Measurements from ENCODE around the gene COL2A1. TPM values are rescaled to one million over a fixed set of nuclear protein-coding genes. Genes with fewer than 3 reads are reported as not detected.

Gene COL2A1
- total and polyA plus RNA-seq, 2 donors (not counting 3 experiments of a cell fraction or from before 2014, with no cell fraction given), result not detected

- no TSS peak for BruUV-seq (replicated peaks)
- ChIA-PET POLR2A (no interaction called here), CTCF (no interaction called here)
- Histone ChIP-seq H3K27ac (ENCODE audit: insufficient read depth, low read depth, low read length) (no peak overlapping the region), H3K4me3 (replicated peaks in 1 of 3; ENCODE audit: insufficient read depth in 1 of 3, low read depth in 1 of 3, low read length in 3 of 3) (no peak overlapping the region), H4K20me1 (replicated peaks; ENCODE audit: control insufficient read depth, extremely low read depth, insufficient read depth, low read length) (no peaks in the 10 kb centered on the region), H3K9me1 (replicated peaks; ENCODE audit: control insufficient read depth, extremely low read depth, insufficient read depth, low read length) (no peaks in the 10 kb centered on the region), H3K36me3 (ENCODE audit: control insufficient read depth in 2 of 2, extremely low read depth in 1 of 2, insufficient read depth in 2 of 2, low read length in 2 of 2) (peaks cover 5 to 11% of the 10 kb centered on the region in 2 experiments), H3K4me2 (ENCODE audit: insufficient read depth, low read length) (no peak overlapping the region), H3K79me2 (ENCODE audit: control insufficient read depth, insufficient read depth, low read length) (no peaks in the 10 kb centered on the region), H3K9ac (replicated peaks; ENCODE audit: extremely low read depth, insufficient read depth, low read length) (no peak overlapping the region), H3K27me3 (ENCODE audit: control insufficient read depth in 2 of 2, insufficient read depth in 2 of 2, low read length in 2 of 2) (no peaks in the 10 kb centered on the region), H3K9me3 (replicated peaks; ENCODE audit: control insufficient read depth, insufficient read depth, low read length) (no peaks in the 10 kb centered on the region), H3K4me1 (ENCODE audit: control insufficient read depth, extremely low read depth, insufficient read depth, low read length) (no peaks in the 10 kb centered on the region), H2AFZ (ENCODE audit: low read depth, low read length) (no peak overlapping the region)
- no peak for FAIRE-seq
- intact Hi-C loops (cut with micrococcal nuclease), result no loop called here
- TF ChIP-seq GATA2 (IDR thresholded peaks at IDR 0.05; ENCODE audit: insufficient read depth, insufficient read length, low read depth, low read length), result no peak
- TF ChIP-seq, protein P1, sequence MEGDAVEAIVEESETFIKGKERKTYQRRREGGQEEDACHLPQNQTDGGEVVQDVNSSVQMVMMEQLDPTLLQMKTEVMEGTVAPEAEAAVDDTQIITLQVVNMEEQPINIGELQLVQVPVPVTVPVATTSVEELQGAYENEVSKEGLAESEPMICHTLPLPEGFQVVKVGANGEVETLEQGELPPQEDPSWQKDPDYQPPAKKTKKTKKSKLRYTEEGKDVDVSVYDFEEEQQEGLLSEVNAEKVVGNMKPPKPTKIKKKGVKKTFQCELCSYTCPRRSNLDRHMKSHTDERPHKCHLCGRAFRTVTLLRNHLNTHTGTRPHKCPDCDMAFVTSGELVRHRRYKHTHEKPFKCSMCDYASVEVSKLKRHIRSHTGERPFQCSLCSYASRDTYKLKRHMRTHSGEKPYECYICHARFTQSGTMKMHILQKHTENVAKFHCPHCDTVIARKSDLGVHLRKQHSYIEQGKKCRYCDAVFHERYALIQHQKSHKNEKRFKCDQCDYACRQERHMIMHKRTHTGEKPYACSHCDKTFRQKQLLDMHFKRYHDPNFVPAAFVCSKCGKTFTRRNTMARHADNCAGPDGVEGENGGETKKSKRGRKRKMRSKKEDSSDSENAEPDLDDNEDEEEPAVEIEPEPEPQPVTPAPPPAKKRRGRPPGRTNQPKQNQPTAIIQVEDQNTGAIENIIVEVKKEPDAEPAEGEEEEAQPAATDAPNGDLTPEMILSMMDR (IDR thresholded peaks at IDR 0.05; ENCODE audit: extremely low read depth in 1 of 2, insufficient read depth in 1 of 2, low read depth in 1 of 2, low read length in 2 of 2), result no peak
- TF ChIP-seq, protein P2, sequence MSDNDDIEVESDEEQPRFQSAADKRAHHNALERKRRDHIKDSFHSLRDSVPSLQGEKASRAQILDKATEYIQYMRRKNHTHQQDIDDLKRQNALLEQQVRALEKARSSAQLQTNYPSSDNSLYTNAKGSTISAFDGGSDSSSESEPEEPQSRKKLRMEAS (IDR thresholded peaks at IDR 0.05; ENCODE audit: insufficient read depth, insufficient read length), result no peak
- no peak for TF ChIP-seq FOS (IDR thresholded peaks at IDR 0.05; ENCODE audit: borderline replicate concordance, insufficient read depth, low read length)
- TF ChIP-seq JUN (IDR thresholded peaks at IDR 0.05; ENCODE audit: borderline replicate concordance, insufficient read depth, insufficient read length, low read depth), result no peak
- TF ChIP-seq MYC (IDR thresholded peaks at IDR 0.05; ENCODE audit: low read depth, low read length), result no peak
- TF ChIP-seq POLR2AphosphoS5 (IDR thresholded peaks at IDR 0.05; ENCODE audit: insufficient read depth, low read depth, low read length), result no peak
- dilution Hi-C loops (cut with MboI; ENCODE audit: extremely low pct_ligation_motif_present, low sequenced_read_pairs), result no loop called here
- DNase-seq (ENCODE audit: low read depth, low spot score), result no peak
Observed at GRCh38 chr12:48043771-48044170, 39.5 kb upstream of the COL2A1 start.

All from endothelial cell of umbilical vein (primary cell).